Measurements from ENCODE around the gene RNF130. TPM values are rescaled to one million over a fixed set of nuclear protein-coding genes. Genes with fewer than 3 reads are reported as not detected.

RNF130 gene
- total RNA-seq, 3 donors from 2014 or later: 36.1 to 75.7 (median 56.1) TPM

- no peak for DNase-seq
- ATAC-seq: no peak
- no peaks in the 10 kb centered on the region for H3K9me3 ChIP-seq
- H3K4me1 ChIP-seq (ENCODE audit: low read depth): peaks cover 5% of the 10 kb centered on the region
- intact Hi-C loops (cut with DNase I, micrococcal nuclease): no loop called here
- no peak for TF ChIP-seq CTCF (IDR thresholded peaks at IDR 0.05)
- H3K4me3 ChIP-seq: no peak overlapping the region
- no peaks in the 10 kb centered on the region for H3K36me3 ChIP-seq (ENCODE audit: low read depth)
These were observed 2.9 kb upstream of the RNF130 start for GRCh38 chr5:180074462-180074861.

GRCh38 chr5:180072556-180072955 lies 997 bp upstream of the RNF130 start:
- Histone ChIP-seq H3K4me3 (no peak overlapping the region), H3K4me1 (ENCODE audit: low read depth) (peaks cover 5% of the 10 kb centered on the region), H3K9me3 (no peaks in the 10 kb centered on the region), H3K36me3 (ENCODE audit: low read depth) (no peaks in the 10 kb centered on the region)
- ATAC-seq (no peak), DNase-seq (peak; percentile 24 to 72 (median 41))
- no peak for TF ChIP-seq CTCF (IDR thresholded peaks at IDR 0.05)
- intact Hi-C loops (cut with DNase I, micrococcal nuclease): no loop called here

DNA sequence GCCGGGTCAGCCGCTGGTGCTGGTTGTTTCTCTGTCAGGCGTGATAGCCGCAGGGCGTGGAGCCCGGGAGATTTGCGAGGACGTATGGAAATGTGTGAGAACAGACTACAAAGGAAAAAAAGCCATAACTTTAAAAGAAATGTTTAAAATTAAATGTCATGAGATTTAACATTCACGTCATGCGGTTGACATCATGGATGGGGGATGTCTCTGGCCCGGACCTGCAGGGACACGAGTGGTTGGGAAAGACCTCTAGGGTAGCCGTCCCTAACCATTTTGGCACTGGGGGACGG lies 643 bp upstream of the RNF130 start:
- no peaks in the 10 kb centered on the region for H3K9me3 ChIP-seq
- H3K36me3 ChIP-seq (ENCODE audit: low read depth): no peaks in the 10 kb centered on the region
- ATAC-seq (no peak), DNase-seq (no peak)
- intact Hi-C loops (cut with DNase I, micrococcal nuclease): no loop called here
- H3K4me3 ChIP-seq: no peak overlapping the region
- TF ChIP-seq CTCF (IDR thresholded peaks at IDR 0.05): no peak
- peaks cover 5% of the 10 kb centered on the region for H3K4me1 ChIP-seq (ENCODE audit: low read depth)

GRCh38 chr5:180070756-180071530 lies 616 bp downstream of the RNF130 start:
- no peaks in the 10 kb centered on the region for H3K36me3 ChIP-seq (ENCODE audit: low read depth)
- DNase-seq (peak in 1 of 3 donors; percentile 41), ATAC-seq (peak; percentile 46)
- no peaks in the 10 kb centered on the region for H3K9me3 ChIP-seq
- intact Hi-C loops (cut with DNase I, micrococcal nuclease): no loop called here
- peak overlapping the region; percentile 67 for H3K4me3 ChIP-seq
- H3K4me1 ChIP-seq (ENCODE audit: low read depth): peaks cover 5% of the 10 kb centered on the region
- no peak for TF ChIP-seq CTCF (IDR thresholded peaks at IDR 0.05)

DNA sequence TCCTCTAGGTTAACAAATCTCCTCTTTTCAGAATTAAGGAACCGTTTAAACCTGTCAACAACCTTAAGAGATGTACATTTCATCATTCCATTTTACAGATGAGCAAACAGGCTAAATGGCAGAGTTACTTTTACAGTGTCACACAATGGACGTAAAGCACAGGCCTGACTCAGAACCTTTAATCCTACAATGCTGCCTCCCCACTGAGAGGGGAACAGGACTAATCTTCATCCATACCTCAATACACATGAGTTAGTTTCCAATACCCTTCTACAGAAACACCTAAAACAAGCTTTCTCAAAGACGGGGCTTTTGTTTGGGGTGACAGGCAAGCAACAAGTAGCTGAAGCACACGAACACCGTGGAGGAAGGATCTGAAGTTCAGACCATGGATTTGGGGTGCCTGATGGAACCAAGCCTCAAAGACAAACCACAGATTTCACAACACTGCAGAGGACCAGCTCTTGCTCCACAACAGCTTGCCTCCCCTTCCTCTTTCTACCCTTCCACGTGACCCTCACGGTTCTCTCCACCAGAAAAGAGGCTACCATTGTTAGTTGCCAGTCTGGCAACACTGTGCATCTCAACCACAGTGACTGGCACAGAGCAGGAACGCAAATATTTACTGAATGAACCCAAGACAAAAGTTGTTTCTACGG lies 1.8 kb downstream of the RNF130 start:
- Histone ChIP-seq H3K4me1 (ENCODE audit: low read depth) (peaks cover 5% of the 10 kb centered on the region), H3K4me3 (no peak overlapping the region), H3K36me3 (ENCODE audit: low read depth) (no peaks in the 10 kb centered on the region), H3K9me3 (no peaks in the 10 kb centered on the region)
- intact Hi-C loops (cut with DNase I, micrococcal nuclease): no loop called here
- TF ChIP-seq CTCF (IDR thresholded peaks at IDR 0.05): no peak
- ATAC-seq (no peak), DNase-seq (peak in 1 of 3 donors; percentile 49)
